H1 (cell line): Measurements from ENCODE around the gene TGIF1. TPM values are rescaled to one million over a fixed set of nuclear protein-coding genes. Genes with fewer than 3 reads are reported as not detected.
A peak's percentile ranks its signal among the peaks of the same experiment; 100 is the strongest.

ENCODE experiments used
- CTCF ChIA-PET: fragments of 300-600 bp; sonication (Branson Sonifier 250); formaldehyde crosslinking; loops from one replicate; lab custom pipeline; 2021; ENCODE audit not compliant: partially characterized antibody; lab: Charles Lee
- POLR2A ChIA-PET: fragments of 300-600 bp; sonication (Branson Sonifier 250); formaldehyde crosslinking; loops from one replicate; lab custom pipeline; 2021; ENCODE audit warnings: inconsistent platforms; ENCODE audit not compliant: partially characterized antibody; lab: Charles Lee
- DNase-seq, 2 experiments: peaks; one replicate each; pipeline versions ENCODE4 v3.0.0 to v3.0.0-alpha.2; 2010 to 2022; ENCODE audit warnings: low spot score in 2 of 2, low read depth in 1 of 2, mixed read lengths in 1 of 2
- FAIRE-seq: peaks from 2 replicates; lab custom pipeline; 2011; peaks lifted over from hg19 to GRCh38; lab: Jason Lieb, UNC
- H2AFZ ChIP-seq: 2 replicates; pipeline ENCODE4 v1.8.1; 2012; ENCODE audit warnings: low read length, inconsistent platforms
- H2AK5ac ChIP-seq: 2 replicates; pipeline ENCODE4 v1.6.1; 2013; ENCODE audit warnings: low read depth, low read length
- H2BK120ac ChIP-seq: replicated peaks from 2 replicates; pipeline ENCODE3; 2013; ENCODE audit warnings: low read depth, low read length, inconsistent platforms
- H2BK12ac ChIP-seq: 2 replicates; pipeline ENCODE4 v1.6.1; 2013; ENCODE audit warnings: low read depth, low read length
- H2BK15ac ChIP-seq: 2 replicates; pipeline ENCODE4 v1.6.1; 2013; ENCODE audit warnings: low read length
- H2BK20ac ChIP-seq: 2 replicates; pipeline ENCODE4 v1.6.1; 2013; ENCODE audit warnings: low read length
- H2BK5ac ChIP-seq: 2 replicates; pipeline ENCODE4 v1.6.1; 2013; ENCODE audit warnings: low read depth, low read length
- H3K14ac ChIP-seq: 2 replicates; pipeline ENCODE4 v1.6.1; 2013; ENCODE audit warnings: inconsistent platforms; ENCODE audit not compliant: insufficient read length
- H3K18ac ChIP-seq: 2 replicates; pipeline ENCODE4 v1.6.1; 2013; ENCODE audit warnings: low read length; ENCODE audit errors: extremely low read depth
- H3K23ac ChIP-seq: 2 replicates; pipeline ENCODE4 v1.6.1; 2013; ENCODE audit warnings: inconsistent platforms; ENCODE audit not compliant: insufficient read length
- H3K23me2 ChIP-seq: 2 replicates; pipeline ENCODE4 v1.6.1; 2013; ENCODE audit warnings: low read depth, low read length
- H3K27ac ChIP-seq: 2 replicates; pipeline ENCODE4 v1.6.1; 2011; ENCODE audit warnings: low read depth, low read length, inconsistent platforms
- H3K27me3 ChIP-seq, 4 experiments: replicated peaks in 1 of 4; 1 replicate in 1 of 4; 2 replicates in 3 of 4; pipeline versions ENCODE4 v1.6.1 to v1.8.1; 2011 to 2013; ENCODE audit warnings: low read length in 3 of 4, mild to moderate bottlenecking in 3 of 4, inconsistent platforms in 2 of 4, mixed read lengths in 2 of 4, moderate library complexity in 1 of 4; ENCODE audit not compliant: control insufficient read depth in 3 of 4, insufficient read depth in 3 of 4; ENCODE audit errors: extremely low read depth in 1 of 4
- H3K36me3 ChIP-seq, 4 experiments: 2 replicates each; pipeline versions ENCODE4 v1.6.1 to v1.8.1; 2011 to 2013; ENCODE audit warnings: mild to moderate bottlenecking in 4 of 4, low read length in 3 of 4, moderate library complexity in 2 of 4, control low read depth in 1 of 4, inconsistent platforms in 1 of 4; ENCODE audit not compliant: insufficient read depth in 4 of 4, control insufficient read depth in 2 of 4
- H3K4ac ChIP-seq: replicated peaks from 2 replicates; pipeline ENCODE3; 2013; ENCODE audit warnings: low read length, low read depth, mixed read lengths, inconsistent platforms; ENCODE audit not compliant: insufficient read length
- H3K4me1 ChIP-seq, 4 experiments: replicated peaks in 1 of 4; 1 replicate in 1 of 4; 2 replicates in 3 of 4; pipeline versions ENCODE4 v1.6.1 to v1.8.1; 2011 to 2013; ENCODE audit warnings: low read length in 3 of 4, inconsistent platforms in 2 of 4, mixed read lengths in 1 of 4; ENCODE audit not compliant: insufficient read depth in 4 of 4, control insufficient read depth in 3 of 4
- H3K4me2 ChIP-seq, 2 experiments: 2 replicates each; pipeline versions ENCODE4 v1.6.1 to v1.8.1; 2011 to 2013; ENCODE audit warnings: low read depth in 2 of 2, low read length in 2 of 2, control low read depth in 1 of 2, inconsistent platforms in 1 of 2, mild to moderate bottlenecking in 1 of 2; ENCODE audit not compliant: insufficient read depth in 1 of 2
- H3K4me3 ChIP-seq, 4 experiments: fragments of 200-600, 300-600 bp in 1 of 4; sonication (generic), shearing (Covaris generic), sonication (Bioruptor Twin) in 1 of 4; 2 replicates each; pipeline versions ENCODE4 v1.5.1 to v1.8.1; 2011 to 2016; ENCODE audit warnings: low read length in 4 of 4, low read depth in 3 of 4, control low read depth in 2 of 4, inconsistent platforms in 2 of 4, mild to moderate bottlenecking in 2 of 4, mixed read lengths in 1 of 4, moderate library complexity in 1 of 4; ENCODE audit not compliant: insufficient read depth in 2 of 4; ENCODE audit errors: extremely low read depth in 1 of 4
- H3K56ac ChIP-seq: replicated peaks from 2 replicates; pipeline ENCODE3; 2013; ENCODE audit warnings: low read depth, mild to moderate bottlenecking, mixed read lengths, low read length, inconsistent platforms; ENCODE audit not compliant: insufficient read length
- H3K79me1 ChIP-seq: 2 replicates; pipeline ENCODE4 v1.6.1; 2013; ENCODE audit warnings: low read depth, low read length, control low read depth
- H3K79me2 ChIP-seq, 2 experiments: 2 replicates each; pipeline versions ENCODE4 v1.6.1 to v1.8.1; 2012 to 2013; ENCODE audit warnings: low read length in 2 of 2, mild to moderate bottlenecking in 2 of 2, inconsistent platforms in 1 of 2; ENCODE audit not compliant: insufficient read depth in 2 of 2, control insufficient read depth in 1 of 2
- H3K9ac ChIP-seq, 4 experiments: replicated peaks in 1 of 4; 1 replicate in 1 of 4; 2 replicates in 3 of 4; pipeline versions ENCODE4 v1.6.1 to v1.8.1; 2011 to 2013; ENCODE audit warnings: low read depth in 3 of 4, low read length in 3 of 4, control low read depth in 2 of 4, mild to moderate bottlenecking in 2 of 4, moderate library complexity in 2 of 4, inconsistent platforms in 1 of 4; ENCODE audit errors: extremely low read depth in 1 of 4
- H3K9me3 ChIP-seq, 2 experiments: 2 replicates each; pipeline versions ENCODE4 v1.6.1 to v1.8.1; 2012 to 2013; ENCODE audit warnings: mild to moderate bottlenecking in 2 of 2, moderate library complexity in 2 of 2, control low read depth in 1 of 2, inconsistent platforms in 1 of 2, low read depth in 1 of 2, low read length in 1 of 2, mixed read lengths in 1 of 2; ENCODE audit not compliant: insufficient read depth in 2 of 2
- H4K20me1 ChIP-seq, 2 experiments: replicated peaks in 1 of 2; 2 replicates each; pipeline versions ENCODE3 to v1.8.1; 2011 to 2013; ENCODE audit warnings: inconsistent platforms in 2 of 2, low read length in 2 of 2, mild to moderate bottlenecking in 1 of 2; ENCODE audit not compliant: insufficient read depth in 2 of 2, control insufficient read depth in 1 of 2
- H4K5ac ChIP-seq: 2 replicates; pipeline ENCODE4 v1.6.1; 2013; ENCODE audit warnings: low read length, low read depth, mixed read lengths, inconsistent platforms; ENCODE audit not compliant: insufficient read length
- H4K8ac ChIP-seq: 2 replicates; pipeline ENCODE4 v1.8.0; 2013; ENCODE audit warnings: mild to moderate bottlenecking, moderate library complexity, low read length, inconsistent platforms; ENCODE audit not compliant: insufficient read depth; ENCODE audit errors: extremely low read depth
- H4K91ac ChIP-seq: replicated peaks from 2 replicates; pipeline ENCODE3; 2013; ENCODE audit warnings: low read length, mixed read lengths, inconsistent platforms; ENCODE audit not compliant: insufficient read length
- KDM5A ChIP-seq: fragments of 200-600 bp; IDR thresholded peaks from 2 replicates; pipeline ENCODE4 v1.7.1; 2012; ENCODE audit warnings: mild to moderate bottlenecking, low read length, inconsistent platforms, mixed read lengths
- WGBS, 2 experiments: shearing (Covaris generic) in 1 of 2; methylation state at CpG; one replicate each; pipeline versions ENCODE4 v1.1.6 to v1.1.7; 2013 to 2015; ENCODE audit warnings: low lambda C conversion rate in 2 of 2, mixed read lengths in 2 of 2, inconsistent platforms in 1 of 2, low coverage in 1 of 2, missing lambda C conversion rate in 1 of 2; ENCODE audit not compliant: insufficient replicate concordance in 2 of 2, insufficient coverage in 1 of 2, insufficient read length in 1 of 2; ENCODE audit errors: extremely low coverage in 1 of 2, missing lambda C conversion rate in 1 of 2; 5-methylcytosine and 5-hydroxymethylcytosine counted together
- polyA plus RNA-seq, 7 experiments: library from polyadenylated mRNA; depleted of rRNA in 3 of 7; stranded (reverse) in 5 of 7; unstranded in 2 of 7; fragments of >200 nt in 5 of 7; fragments of 200-250 nt in 2 of 7; gene quantifications; 1 replicate in 5 of 7; 2 replicates in 1 of 7; 4 replicates in 1 of 7; pipeline versions ENCODE4 v1.2.1 to v1.2.3, GENCODE V29; 2011 to 2013; ENCODE audit warnings: missing spikeins in 2 of 7, mixed read lengths in 2 of 7
- total RNA-seq: library from RNA; stranded (reverse); fragmentation: NEBNext Ultra II Directional; extraction: Animal tissue kit (Norgen Biotek cat#: 25700); gene quantifications from 2 replicates; pipeline ENCODE4 v1.2.1, GENCODE V29; 2021

Gene TGIF1
- total and polyA plus RNA-seq, 2 of the 8 experiments (the other 6 are each of a cell fraction or from before 2014, with no cell fraction given), result 256 to 262 TPM

DNA sequence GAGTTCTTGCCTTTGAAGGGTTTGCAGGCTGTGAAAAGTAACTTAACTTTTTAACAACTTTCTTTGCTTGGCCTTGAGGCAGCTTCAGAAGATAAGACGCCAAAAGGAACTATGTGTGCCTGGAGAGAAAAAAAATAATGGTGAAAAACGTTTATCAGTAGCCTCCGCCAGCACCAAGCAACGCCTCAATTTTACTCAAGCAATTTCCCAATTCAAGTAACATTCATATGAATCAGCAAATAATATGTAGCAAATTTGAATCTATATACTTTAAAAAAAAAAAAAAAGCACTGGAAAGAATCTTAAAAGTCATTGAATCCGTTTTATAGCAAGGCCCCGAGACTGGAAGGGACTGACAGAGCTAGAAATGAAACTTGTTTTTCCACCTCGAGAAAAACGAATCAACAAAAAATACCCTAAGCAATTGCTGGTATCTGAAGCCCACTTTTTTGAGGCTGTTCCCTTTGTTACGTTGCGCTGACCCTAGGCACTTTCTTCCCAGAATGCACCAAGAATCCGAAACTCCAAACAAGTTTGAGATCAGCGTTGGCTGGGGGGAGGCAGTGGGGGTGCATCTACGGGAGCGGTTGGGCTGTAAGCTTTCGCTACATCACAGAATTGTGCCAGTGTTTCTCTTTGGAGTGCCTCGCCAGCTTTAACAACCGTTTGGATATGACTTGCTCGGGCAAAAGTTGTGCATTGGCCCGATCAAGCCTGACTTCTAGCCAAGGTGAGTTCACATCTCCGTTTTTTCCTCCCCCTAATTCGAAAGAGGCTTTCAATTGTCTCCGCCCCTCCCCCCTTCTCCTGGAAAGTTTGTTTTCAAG is 2.7 kb upstream of the TGIF1 start:
- Histone ChIP-seq H3K4me2 (peak overlapping the region; percentile 95), H3K9ac (peak overlapping the region; percentile 81 to 97 (median 96)), H3K27me3 (no peaks in the 10 kb centered on the region), H3K9me3 (no peaks in the 10 kb centered on the region), H2BK15ac (peak overlapping the region; percentile 95; the same call in 1 of the 2 replicates), H3K4me3 (peak overlapping the region; percentile 73 to 99 (median 87)), H3K23ac (no peak overlapping the region), H4K8ac (peak overlapping the region; percentile 99; the same call in 1 of the 2 replicates), H3K27ac (peak overlapping the region; percentile 99), H3K79me2 (peaks cover 21 to 39% of the 10 kb centered on the region in 2 experiments), H4K5ac (peak overlapping the region; percentile 63), H3K23me2 (peaks cover 13% of the 10 kb centered on the region), H3K18ac (peak overlapping the region; percentile 100), H2BK20ac (0 out of 2 replicates have a peak overlapping the region, but pooled peaks have one; percentile 61), H3K56ac (peak overlapping the region; percentile 96), H3K4ac (peak overlapping the region; percentile 99), H3K4me1 (peaks cover 6 to 20% (median 12%) of the 10 kb centered on the region in 4 experiments), H3K36me3 (peaks cover 0 to 3% (median 2%) of the 10 kb centered on the region in 4 experiments; a peak in 2 of 8 replicates), H2BK120ac (peak overlapping the region; percentile 18), H2BK12ac (peak overlapping the region; percentile 100), H4K91ac (peak overlapping the region; percentile 20), H3K14ac (no peak overlapping the region), H3K79me1 (no peaks in the 10 kb centered on the region), H4K20me1 (peaks cover 2 to 4% of the 10 kb centered on the region in 2 experiments), H2BK5ac (peak overlapping the region; percentile 100), H2AFZ (peak overlapping the region; percentile 76; the same call in 1 of the 2 replicates), H2AK5ac (peak overlapping the region; percentile 98; the same call in 1 of the 2 replicates)
- FAIRE-seq (no peak), DNase-seq (peak in 1 of 2 experiments; percentile 70)
- POLR2A ChIA-PET, result interaction anchor here (0.7 to 3.2 kb wide), 21 partner anchors 8 to 219 kb away, joined by 3 to 19 read pairs (median 5); partner anchors contain the start of genes MYL12A and MYL12B
- WGBS, 2 experiments, result 15% methylated on average over 22 of the region's 22 CpGs; no CpG with 5 or more reads in 1 of the 2 experiments
- CTCF ChIA-PET, result interaction anchor here (0.6 to 4.3 kb wide), 13 partner anchors 8 to 217 kb away, joined by 3 to 28 read pairs (median 4); no protein-coding TSS in a partner anchor
- no peak for TF ChIP-seq KDM5A
